Stomach (tissue), 9 donors: ENCODE measurements around the gene GRIK1. TPM values are rescaled to one million over a fixed set of nuclear protein-coding genes. Genes with fewer than 3 reads are reported as not detected.

Source experiments
- DNase-seq, 2 donors: peaks; one replicate each; pipeline versions ENCODE4 v3.0.0 to v3.0.0-alpha.2; 2013 to 2019
- H3K27ac ChIP-seq, 5 donors: fragments of 200-600 bp in 4 of 5; sonication (generic) in 4 of 5; one replicate each; pipeline ENCODE4 v1.5.1; 2013 to 2019; ENCODE audit warnings: mild to moderate bottlenecking in 1 of 5, moderate library complexity in 1 of 5
- H3K27me3 ChIP-seq, 3 donors: fragments of 200-600 bp; sonication (generic); one replicate each; pipeline ENCODE4 v1.5.1; 2017 to 2019; ENCODE audit warnings: mixed run types in 1 of 3
- H3K36me3 ChIP-seq, 4 donors: fragments of 200-600 bp; sonication (generic); 1 replicate in 3 of 4; 2 replicates in 1 of 4; pipeline ENCODE4 v1.5.1; 2016 to 2019
- H3K4me1 ChIP-seq, 4 donors: fragments of 200-600 bp; sonication (generic); one replicate each; pipeline ENCODE4 v1.5.1; 2016 to 2019
- H3K4me3 ChIP-seq, 4 donors: fragments of 200-600 bp; sonication (generic) in 3 of 4; one replicate each; pipeline ENCODE4 v1.5.1; 2016 to 2019; ENCODE audit warnings: mild to moderate bottlenecking in 1 of 4
- H3K9me3 ChIP-seq, 4 donors: fragments of 200-600 bp; sonication (generic); one replicate each; pipeline ENCODE4 v1.5.1; 2016 to 2019
- EP300 ChIP-seq: sonication (generic); formaldehyde crosslinking; IDR thresholded peaks from one replicate; pipeline ENCODE4 v1.6.1; 2017; ENCODE audit warnings: antibody characterized with exemption
- POLR2A ChIP-seq, 4 donors: fragments of 450-650 bp; IDR thresholded peaks; one replicate each; pipeline ENCODE4 v1.6.1; 2016; ENCODE audit warnings: antibody characterized with exemption in 4 of 4, control low read depth in 2 of 4, mild to moderate bottlenecking in 1 of 4, moderate library complexity in 1 of 4
- POLR2AphosphoS5 ChIP-seq, 3 donors: sonication (generic); formaldehyde crosslinking; IDR thresholded peaks; one replicate each; pipeline ENCODE4 v1.6.1; 2016; ENCODE audit warnings: antibody characterized with exemption in 3 of 3
- WGBS, 5 donors: extraction: QIAGEN DNeasy Blood & Tissue Kit in 3 of 5; methylation state at CpG; one replicate each; pipeline versions ENCODE4 v1.1.5 to v1.1.7; 2013 to 2018; 5-methylcytosine and 5-hydroxymethylcytosine counted together
- intact Hi-C: fragments of 100-400 bp; cut with DNase I; formaldehyde crosslinking; loops from one replicate; pipeline ENCODE4 v1.15.1; 2023; ENCODE audit warnings: low total_unique reads
- polyA plus RNA-seq, 3 donors: library from polyadenylated mRNA; stranded (reverse); fragments of 200-250 nt; gene quantifications; one replicate each; pipeline ENCODE4 v1.2.3, GENCODE V29; 2013
- total RNA-seq, 5 donors: library from RNA; depleted of rRNA; stranded (reverse); fragments of >200 nt; gene quantifications; one replicate each; pipeline versions ENCODE4 v1.1.0 to v1.2.3, GENCODE V29; 2014 to 2016
- TF ChIP-seq, protein P1 (sequence below), 7 experiments: fragments of 450-650 bp in 4 of 7; fragments of 200-600 bp in 3 of 7; sonication (generic) in 3 of 7; IDR thresholded peaks; one replicate each; pipeline ENCODE4 v1.5.1; 2016 to 2019; ENCODE audit warnings: antibody characterized with exemption in 7 of 7, control low read depth in 2 of 7, mild to moderate bottlenecking in 1 of 7
- donor health status: healthy with polysubstance abuse.
- donor health status: Bipolar disorder and iron deficiency.
- donor health status: healthy.

The GRIK1 gene
- total and polyA plus RNA-seq, 8 donors = 0.06 to 1.5 (median 0.66) TPM; not detected in 4

- DNase-seq = no peak
- intact Hi-C loops = no loop called here
- Histone ChIP-seq H3K4me1 (no peaks in the 10 kb centered on the region), H3K36me3 (no peaks in the 10 kb centered on the region), H3K4me3 (no peak overlapping the region), H3K9me3 (peaks cover 0 to 6% (median under 1%) of the 10 kb centered on the region in 4 donors), H3K27ac (no peak overlapping the region), H3K27me3 (no peaks in the 10 kb centered on the region)
- WGBS, 5 donors = 52 to 76% (median 69%) methylated on average over 1 of the region's 1 CpG
- TF ChIP-seq, protein P1, sequence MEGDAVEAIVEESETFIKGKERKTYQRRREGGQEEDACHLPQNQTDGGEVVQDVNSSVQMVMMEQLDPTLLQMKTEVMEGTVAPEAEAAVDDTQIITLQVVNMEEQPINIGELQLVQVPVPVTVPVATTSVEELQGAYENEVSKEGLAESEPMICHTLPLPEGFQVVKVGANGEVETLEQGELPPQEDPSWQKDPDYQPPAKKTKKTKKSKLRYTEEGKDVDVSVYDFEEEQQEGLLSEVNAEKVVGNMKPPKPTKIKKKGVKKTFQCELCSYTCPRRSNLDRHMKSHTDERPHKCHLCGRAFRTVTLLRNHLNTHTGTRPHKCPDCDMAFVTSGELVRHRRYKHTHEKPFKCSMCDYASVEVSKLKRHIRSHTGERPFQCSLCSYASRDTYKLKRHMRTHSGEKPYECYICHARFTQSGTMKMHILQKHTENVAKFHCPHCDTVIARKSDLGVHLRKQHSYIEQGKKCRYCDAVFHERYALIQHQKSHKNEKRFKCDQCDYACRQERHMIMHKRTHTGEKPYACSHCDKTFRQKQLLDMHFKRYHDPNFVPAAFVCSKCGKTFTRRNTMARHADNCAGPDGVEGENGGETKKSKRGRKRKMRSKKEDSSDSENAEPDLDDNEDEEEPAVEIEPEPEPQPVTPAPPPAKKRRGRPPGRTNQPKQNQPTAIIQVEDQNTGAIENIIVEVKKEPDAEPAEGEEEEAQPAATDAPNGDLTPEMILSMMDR (IDR thresholded peaks at IDR 0.05) = no peak
- TF ChIP-seq POLR2A (IDR thresholded peaks at IDR 0.05) = no peak
- no peak for TF ChIP-seq POLR2AphosphoS5 (IDR thresholded peaks at IDR 0.05)
- no peak for TF ChIP-seq EP300
Measured at GRCh38 chr21:29704719-29705118, 235.1 kb downstream of the GRIK1 start.

- WGBS, 5 donors = 78 to 87% (median 85%) methylated on average over 5 of the region's 5 CpGs
- Histone ChIP-seq H3K4me3 (no peak overlapping the region), H3K36me3 (no peaks in the 10 kb centered on the region), H3K27ac (no peak overlapping the region), H3K4me1 (no peaks in the 10 kb centered on the region), H3K27me3 (no peaks in the 10 kb centered on the region), H3K9me3 (peaks cover 0 to 20% (median 5%) of the 10 kb centered on the region in 4 donors)
- intact Hi-C loops = no loop called here
- DNase-seq = no peak
- no peak for TF ChIP-seq POLR2A (IDR thresholded peaks at IDR 0.05)
- TF ChIP-seq, protein P1 (IDR thresholded peaks at IDR 0.05) = no peak
- no peak for TF ChIP-seq EP300
- TF ChIP-seq POLR2AphosphoS5 (IDR thresholded peaks at IDR 0.05) = no peak
Measured at GRCh38 chr21:29701676-29702075, 238.1 kb downstream of the GRIK1 start.

DNA sequence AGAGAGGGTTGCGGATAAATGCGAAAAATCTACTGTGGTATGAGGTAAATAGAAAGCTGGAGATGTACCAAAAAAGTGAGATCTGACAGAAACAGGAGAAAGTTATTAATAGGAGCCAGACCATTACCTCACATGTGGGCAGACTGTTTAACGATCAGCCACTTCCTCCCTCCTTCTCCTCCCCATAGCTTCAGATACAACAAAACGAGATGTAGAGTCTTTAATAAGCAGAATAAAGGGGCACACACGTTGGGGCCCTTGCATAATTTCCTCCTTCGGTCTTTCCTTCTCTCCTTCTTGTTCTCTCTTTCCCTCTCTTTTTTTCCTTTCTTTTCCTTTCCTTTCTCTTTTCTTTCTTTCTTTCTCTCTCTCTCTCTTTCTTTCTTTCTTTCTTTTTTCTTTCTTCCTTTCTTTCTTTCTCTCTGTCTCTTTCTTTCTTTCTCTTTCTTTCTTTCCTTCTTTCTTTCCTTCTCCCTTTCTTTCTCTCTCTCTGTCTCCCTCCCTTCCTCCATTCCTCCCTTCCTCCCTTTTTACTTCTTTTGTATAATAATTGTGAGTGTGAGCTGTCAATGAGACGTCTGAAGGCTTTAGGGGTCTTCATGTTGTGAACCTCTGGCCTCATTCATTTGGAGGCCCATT is 242.1 kb downstream of the GRIK1 start:
- Histone ChIP-seq H3K27ac (no peak overlapping the region), H3K4me3 (no peak overlapping the region), H3K27me3 (no peaks in the 10 kb centered on the region), H3K36me3 (no peaks in the 10 kb centered on the region), H3K9me3 (peaks cover 0 to 20% (median 5%) of the 10 kb centered on the region in 4 donors), H3K4me1 (no peaks in the 10 kb centered on the region)
- 50 to 67% (median 57%) methylated on average over 7 of the region's 7 CpGs for WGBS, 5 donors
- no peak for TF ChIP-seq EP300
- TF ChIP-seq, protein P1 (IDR thresholded peaks at IDR 0.05) = no peak
- TF ChIP-seq POLR2AphosphoS5 (IDR thresholded peaks at IDR 0.05) = no peak
- no peak for TF ChIP-seq POLR2A (IDR thresholded peaks at IDR 0.05)
- intact Hi-C loops = no loop called here
- DNase-seq = no peak

DNA sequence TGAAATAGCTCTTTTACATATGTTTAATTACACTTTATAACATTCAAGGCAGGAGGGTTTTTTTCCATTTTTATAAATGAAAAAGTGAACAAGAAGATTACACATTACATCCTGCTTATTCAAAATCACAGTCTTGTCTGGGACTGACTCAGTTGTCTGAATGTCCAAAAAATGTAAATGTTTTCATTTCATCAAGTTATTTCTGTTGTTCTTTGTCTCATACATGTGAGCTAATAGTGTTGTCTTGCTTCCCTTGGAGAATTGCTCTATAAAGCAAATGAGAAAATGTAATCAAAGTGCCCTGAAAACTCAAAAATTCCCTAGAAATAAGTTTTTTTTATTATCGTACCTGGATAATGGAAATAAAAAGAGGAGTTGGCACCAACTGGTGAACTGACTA is 242.9 kb downstream of the GRIK1 start:
- Histone ChIP-seq H3K36me3 (no peaks in the 10 kb centered on the region), H3K9me3 (peaks cover 0 to 20% (median 5%) of the 10 kb centered on the region in 4 donors), H3K27me3 (no peaks in the 10 kb centered on the region), H3K27ac (no peak overlapping the region), H3K4me3 (no peak overlapping the region), H3K4me1 (no peaks in the 10 kb centered on the region)
- no peak for TF ChIP-seq POLR2A (IDR thresholded peaks at IDR 0.05)
- no peak for TF ChIP-seq POLR2AphosphoS5 (IDR thresholded peaks at IDR 0.05)
- TF ChIP-seq, protein P1 (IDR thresholded peaks at IDR 0.05) = no peak
- TF ChIP-seq EP300 = no peak
- DNase-seq = no peak
- WGBS, 5 donors = 82 to 95% (median 88%) methylated on average over 1 of the region's 1 CpG
- intact Hi-C loops = no loop called here
